HG03139 (cell line): Measurements from ENCODE around the gene ZNRF1.
"Not testable (repeated sequence)": the region's sequence is repeated elsewhere in the genome, so short reads cannot be mapped to it uniquely, and the experiment has no call there.

Experiments used
- ATAC-seq: cut with Tn5 transposase; IDR thresholded peaks from one replicate; pipeline ENCODE4 v1.9.1; 2021; ENCODE audit not compliant: unreplicated experiment

Gene ZNRF1

DNA sequence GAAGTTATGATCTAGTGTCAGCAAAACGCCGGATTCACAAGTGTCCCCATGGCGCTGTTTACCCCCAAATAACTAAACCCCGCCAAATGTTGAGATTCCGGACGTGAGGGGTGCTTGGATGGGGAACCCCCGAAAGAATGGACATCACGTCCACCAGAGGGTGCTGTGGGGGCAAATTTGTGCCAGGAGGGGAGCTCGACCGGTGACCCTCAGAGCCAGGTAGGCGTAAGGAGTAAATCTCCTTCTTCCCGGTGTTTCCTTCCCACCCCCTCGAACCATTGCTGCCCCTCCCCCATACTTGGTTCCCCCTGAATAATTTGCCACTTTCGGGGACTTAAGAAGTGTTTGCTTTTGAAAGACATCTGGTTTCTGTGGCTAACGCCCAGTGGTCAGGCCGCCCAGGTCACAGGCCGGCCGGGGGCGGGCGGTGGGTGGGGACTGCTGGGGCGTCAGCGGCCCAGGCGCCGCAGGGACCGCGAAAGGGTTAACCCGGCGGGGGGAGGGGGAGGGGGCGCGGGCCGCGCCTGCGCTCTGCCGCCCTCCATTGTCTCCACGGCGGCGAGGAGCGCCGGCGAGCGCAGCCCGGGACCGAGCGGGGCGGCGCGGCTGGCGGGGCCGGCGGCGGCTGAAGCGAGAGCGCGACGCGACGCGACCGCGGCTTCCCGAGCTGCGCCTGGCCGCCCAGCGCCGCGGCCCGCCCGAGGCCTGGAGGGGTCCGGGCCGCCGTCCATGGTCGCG, at the start of gene ZNRF1:
Gene ZNRF1, plus strand, starts transcription at position 544 of the 738 bp plus-strand sequence. CDS start 648 bp downstream, outside the sequence.
- ATAC-seq, result peak; percentile 55

DNA sequence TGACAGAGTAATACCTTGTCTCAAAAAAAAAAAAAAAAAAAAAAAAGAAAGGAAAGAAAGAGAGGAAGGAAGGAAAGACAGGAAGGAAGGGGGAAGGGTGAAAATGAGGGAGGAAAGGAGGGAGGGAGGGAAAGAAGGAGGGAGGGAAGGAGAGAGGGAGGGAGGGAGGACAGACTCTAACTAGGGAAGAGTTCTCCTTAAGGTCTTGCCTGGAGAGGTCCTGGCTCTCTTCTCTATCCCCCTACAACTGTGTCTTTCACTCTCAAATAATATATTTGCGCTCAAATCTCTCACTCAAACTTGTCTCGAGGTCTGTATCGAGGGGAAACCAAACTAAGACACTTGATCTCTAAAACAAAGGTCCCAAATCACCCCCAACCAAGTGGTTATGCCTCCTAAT, 49.5 kb upstream of the ZNRF1 start:
- no peak for ATAC-seq

GRCh38 chr16:74950511-74950910, 48.3 kb upstream of the ZNRF1 start:
- no peak for ATAC-seq

- ATAC-seq, result no peak
These were observed 47.6 kb upstream of the ZNRF1 start for GRCh38 chr16:74951206-74951605.

- no peak for ATAC-seq
These were observed 47.1 kb upstream of the ZNRF1 start for GRCh38 chr16:74951681-74952080.

DNA sequence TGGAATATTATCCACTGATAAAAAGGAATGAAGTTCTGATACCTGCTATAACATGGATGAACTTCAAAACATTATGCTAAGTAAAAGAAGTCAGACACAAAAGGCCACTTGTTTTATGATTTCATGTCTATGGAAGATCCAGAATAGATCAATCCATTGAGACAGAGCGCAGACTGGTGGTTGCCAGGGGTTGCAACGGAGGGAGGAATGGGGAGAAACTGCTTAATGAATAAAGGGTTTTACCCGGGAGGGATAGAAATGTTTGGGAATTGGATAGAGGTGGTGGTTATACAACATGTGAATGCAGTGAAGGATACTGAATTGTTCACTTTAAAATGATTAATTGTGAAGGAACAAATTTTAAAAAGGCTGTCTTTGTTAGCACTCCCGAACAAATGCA, 44.1 kb upstream of the ZNRF1 start:
- no peak for ATAC-seq

- ATAC-seq, result no peak
These were observed 25.5 kb upstream of the ZNRF1 start for GRCh38 chr16:74973304-74973703.

- ATAC-seq, result no peak
These were observed 23.2 kb upstream of the ZNRF1 start for GRCh38 chr16:74975591-74975990.

DNA sequence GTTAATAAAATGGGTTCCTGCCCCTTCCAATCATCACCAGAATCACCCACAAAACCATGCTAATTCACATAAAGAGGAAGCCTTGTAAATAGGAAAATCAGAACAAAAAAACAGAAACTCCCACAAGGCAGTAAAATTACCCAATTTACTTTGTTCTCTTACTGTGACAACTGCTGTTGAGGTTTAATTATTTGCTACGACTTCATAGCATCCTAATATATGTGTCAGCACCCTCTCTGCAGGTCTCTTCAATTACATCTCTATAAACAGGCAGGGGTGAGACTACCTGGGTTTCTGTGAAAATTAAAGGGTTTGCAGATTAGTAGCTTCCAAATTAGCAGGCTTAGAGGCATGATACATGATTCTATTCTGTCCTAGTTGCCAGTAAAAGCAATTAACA, 16.6 kb upstream of the ZNRF1 start:
- no peak for ATAC-seq

DNA sequence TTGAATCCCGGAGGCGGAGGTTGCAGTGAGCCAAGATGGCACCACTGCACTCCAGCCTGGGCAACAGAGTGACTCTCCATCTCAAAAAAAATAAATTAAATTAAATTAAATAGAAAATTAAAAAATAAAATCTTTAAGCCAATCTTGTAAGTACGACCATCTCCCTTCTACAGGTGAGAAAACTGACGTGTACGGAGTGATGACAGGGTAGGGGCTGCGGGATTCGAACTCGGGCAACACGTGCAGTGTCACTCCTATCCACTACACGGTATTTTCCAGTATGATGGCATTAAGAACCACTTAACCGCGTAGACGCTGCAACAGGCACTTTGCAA, 14.7 kb upstream of the ZNRF1 start:
- ATAC-seq, result no peak

DNA sequence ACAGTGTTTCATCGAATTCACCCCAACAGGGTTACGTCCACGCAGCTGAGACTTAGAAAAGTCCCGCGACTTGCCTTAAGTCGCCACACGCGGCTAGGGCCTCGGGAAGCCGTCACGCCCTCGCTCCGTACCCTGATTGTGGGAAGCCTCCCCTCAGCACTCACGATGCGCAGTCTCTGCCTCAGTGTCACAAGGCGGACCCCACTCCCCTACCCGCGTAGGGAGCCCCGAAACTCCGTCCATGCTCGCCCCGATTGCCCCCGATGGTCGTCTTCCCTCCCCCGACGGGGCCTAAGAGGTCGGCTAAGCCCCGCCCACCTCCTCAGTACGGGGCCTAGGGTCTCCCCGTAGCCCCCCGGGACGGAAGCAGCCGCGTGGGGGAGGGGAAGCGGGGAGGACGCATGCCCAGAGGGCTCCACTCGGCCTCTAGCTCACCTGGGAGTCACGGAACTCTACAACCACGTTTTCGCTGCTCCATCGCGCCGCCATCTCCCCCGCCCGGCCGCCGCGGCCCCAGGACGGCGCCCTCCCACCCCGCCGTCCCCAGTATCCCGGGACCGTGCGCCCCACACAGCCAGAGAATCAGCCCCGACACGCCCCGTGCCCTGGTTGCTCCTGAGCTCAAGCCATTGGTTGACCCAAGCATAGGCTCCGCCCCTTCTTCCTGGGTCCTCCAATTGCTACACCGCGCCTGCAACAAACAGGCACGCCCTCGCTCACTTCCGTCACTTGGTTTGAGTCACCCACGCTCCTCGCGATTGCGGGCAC, 14.1 kb upstream of the ZNRF1 start, which contains the start of gene WDR59:
Gene WDR59, minus strand, starts transcription at position 595 of the 768 bp plus-strand sequence. Its CDS starts 106 bp downstream, at position 489.
- ATAC-seq, result peak; percentile 99

DNA sequence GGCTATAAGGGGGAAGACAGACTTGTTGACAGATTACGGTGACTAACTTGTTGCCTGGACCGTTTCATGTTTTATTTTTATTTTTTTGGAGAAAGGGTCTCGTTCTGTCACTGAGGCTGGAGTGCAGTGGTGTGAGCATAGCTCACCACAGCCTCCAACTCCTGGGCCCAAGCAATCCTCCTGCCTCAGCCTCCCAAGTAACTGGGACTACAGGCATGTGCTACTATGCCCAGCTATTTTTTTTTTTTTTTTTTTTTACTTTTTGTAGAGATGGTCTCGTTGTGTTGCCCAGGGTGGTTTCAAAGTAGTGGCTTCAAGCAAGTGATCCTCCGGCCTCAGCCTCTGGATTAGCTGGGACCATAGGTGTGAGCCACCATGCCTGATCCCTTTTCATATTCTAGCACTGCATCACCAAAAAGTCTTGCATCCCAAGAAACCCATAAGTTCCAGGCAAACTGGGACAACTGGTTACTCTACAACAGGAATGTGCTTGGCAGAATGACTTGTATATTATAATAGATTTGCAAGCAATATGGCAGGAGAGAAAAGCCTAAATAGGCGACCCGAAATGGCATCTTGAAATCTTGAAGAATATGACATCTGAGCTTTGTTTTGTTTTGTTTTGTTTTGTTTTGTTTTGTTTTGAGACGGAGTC, 11.7 kb upstream of the ZNRF1 start:
- no peak for ATAC-seq

DNA sequence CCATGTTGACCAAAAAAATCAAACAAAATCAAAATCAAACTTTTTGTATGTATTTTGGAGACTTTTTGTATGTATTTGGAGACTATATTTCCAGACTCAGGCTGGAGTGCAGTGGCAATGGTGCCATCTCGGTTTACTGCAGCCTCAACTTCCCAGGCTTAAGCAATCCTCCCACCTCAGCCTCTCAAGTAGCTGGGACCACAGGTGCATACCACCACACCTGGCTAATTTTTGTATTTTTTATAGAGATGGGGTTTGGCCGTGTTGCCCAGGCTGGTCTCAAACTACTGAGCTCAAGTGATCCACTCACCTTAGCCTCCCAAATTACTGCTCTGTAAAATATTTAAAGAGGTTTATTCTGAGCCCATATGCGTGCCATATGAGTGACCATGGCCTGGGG, 9.0 kb upstream of the ZNRF1 start:
- ATAC-seq, result not testable (repeated sequence)

- no peak for ATAC-seq
These were observed 8.0 kb upstream of the ZNRF1 start for GRCh38 chr16:74990832-74991231.

DNA sequence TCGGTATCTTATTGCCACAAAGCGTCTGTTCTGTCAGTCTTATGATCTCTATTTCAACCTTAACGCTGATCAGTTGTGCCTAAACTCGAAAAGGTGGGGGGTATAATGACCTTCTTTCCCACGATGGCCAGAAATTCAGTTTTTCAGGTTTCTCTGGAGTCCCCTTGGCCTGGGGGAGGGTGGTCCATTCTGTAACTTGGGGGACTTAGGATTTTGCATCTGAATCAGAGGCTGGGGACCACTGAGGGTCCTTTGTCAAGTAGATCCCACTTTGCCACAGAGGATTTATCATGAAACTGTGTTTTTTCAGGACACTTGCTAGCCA, 7.6 kb upstream of the ZNRF1 start:
- ATAC-seq, result no peak

- ATAC-seq, result no peak
These were observed 7.0 kb upstream of the ZNRF1 start for GRCh38 chr16:74991593-74992403.

GRCh38 chr16:74995986-74996385, 2.8 kb upstream of the ZNRF1 start:
- ATAC-seq, result no peak

DNA sequence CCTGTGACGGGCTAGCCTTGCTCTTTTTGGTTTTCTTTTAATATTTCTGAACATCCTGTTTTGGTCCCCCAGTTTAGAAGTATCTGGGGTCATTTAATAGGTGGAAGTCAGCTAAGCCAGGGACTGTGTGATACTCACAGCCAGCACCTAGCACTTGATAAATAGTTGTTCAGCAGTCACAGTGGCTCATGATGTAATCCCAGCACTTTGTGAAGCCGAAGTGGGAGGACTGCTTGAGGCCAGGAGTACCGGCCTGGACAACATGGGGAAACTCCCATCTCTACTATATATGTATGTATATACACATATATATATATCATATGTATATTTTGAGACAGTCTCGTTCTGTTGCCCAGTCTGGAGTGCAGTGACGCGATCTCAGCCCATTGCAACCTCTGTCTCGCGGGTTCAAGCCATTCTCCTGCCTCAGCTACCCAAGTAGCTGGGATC, 1.8 kb upstream of the ZNRF1 start:
- no peak for ATAC-seq

- peak; percentile 26 for ATAC-seq
These were observed 390 bp downstream of the ZNRF1 start for GRCh38 chr16:74999219-74999608.

- ATAC-seq, result peak; percentile 38
These were observed 1.0 kb downstream of the ZNRF1 start for GRCh38 chr16:74999609-75000480.
